Right lobe of liver (tissue), 6 donors: Measurements from ENCODE around the gene SH3TC1. TPM values are rescaled to one million over a fixed set of nuclear protein-coding genes. Genes with fewer than 3 reads are reported as not detected.

ENCODE experiments used
- ATAC-seq, 4 donors: fragments of 200-7000 bp; cut with Tn5 transposase; one replicate each; pipeline ENCODE4 v1.9.1; 2020; ENCODE audit warnings: mild to moderate bottlenecking in 4 of 4, moderate library complexity in 4 of 4
- DNase-seq, 3 donors: peaks; one replicate each; pipeline ENCODE4 v3.0.0-alpha.2; 2020
- H3K27ac ChIP-seq, 3 donors: fragments of 200-600 bp; one replicate each; pipeline ENCODE4 v1.8.0; 2022
- H3K27me3 ChIP-seq, 2 donors: fragments of 200-600 bp; one replicate each; pipeline ENCODE4 v1.8.0; 2022
- H3K36me3 ChIP-seq, 4 donors: fragments of 200-600 bp; sonication (generic) in 1 of 4; one replicate each; pipeline versions ENCODE4 v1.5.1 to v1.8.0; 2017 to 2022; ENCODE audit warnings: control low read depth in 1 of 4
- H3K4me1 ChIP-seq, 4 donors: fragments of 200-600 bp; sonication (generic) in 1 of 4; one replicate each; pipeline versions ENCODE4 v1.5.1 to v1.8.0; 2017 to 2022; ENCODE audit warnings: control low read depth in 1 of 4
- H3K4me3 ChIP-seq, 3 donors: fragments of 200-600 bp; one replicate each; pipeline ENCODE4 v1.8.0; 2022
- H3K9me3 ChIP-seq, 4 donors: fragments of 200-600 bp; sonication (generic) in 1 of 4; one replicate each; pipeline versions ENCODE4 v1.5.1 to v1.8.0; 2017 to 2022; ENCODE audit warnings: control low read depth in 1 of 4
- CTCF ChIP-seq, 4 donors: fragments of 200-600 bp in 3 of 4; fragments of 450-650 bp in 1 of 4; IDR thresholded peaks; one replicate each; pipeline versions ENCODE4 v1.5.1 to v1.8.0; 2016 to 2022; ENCODE audit warnings: antibody characterized with exemption in 4 of 4, mild to moderate bottlenecking in 2 of 4
- POLR2A ChIP-seq: fragments of 450-650 bp; IDR thresholded peaks from one replicate; pipeline ENCODE4 v1.6.1; 2017; ENCODE audit warnings: antibody characterized with exemption, mild to moderate bottlenecking
- WGBS: methylation state at CpG from one replicate; pipeline ENCODE4 v1.1.6; 2018; ENCODE audit warnings: low coverage, low lambda C conversion rate; ENCODE audit not compliant: insufficient coverage; ENCODE audit errors: missing lambda C conversion rate; 5-methylcytosine and 5-hydroxymethylcytosine counted together
- intact Hi-C, 2 donors: fragments of 100-400 bp; cut with DNase I; formaldehyde crosslinking; loops; one replicate each; pipeline versions ENCODE4 v1.11.2 to v1.14.1; 2022
- long read RNA-seq: library from polyadenylated mRNA; unstranded; transcript quantifications from one replicate; pipeline ENCODE4 v2.0.0, GENCODE V29; 2019
- total RNA-seq, 6 experiments: library from RNA; depleted of rRNA in 2 of 6; stranded (reverse); fragments of >200 nt in 2 of 6; fragmentation: NEBNext Ultra II Directional in 3 of 6; extraction: Animal tissue kit (Norgen Biotek cat#: 25700) in 3 of 6; gene quantifications; one replicate each; pipeline versions ENCODE4 v1.1.0 to v1.2.4, GENCODE V29; 2016 to 2023
- donor health status: DM: no; HTN: yes; CAD: no.
- donor health status: DM: no; HTN: no; CAD: no.
- donor health status: DM: no; HTN: no; CAD: no.
- donor health status: DM: no; HTN: yes; CAD: no.
- donor health status: DM: no; HTN: yes; CAD: no.

The SH3TC1 gene
- 10 to 100 TPM; 13.2 to 48.0 (median 24.9) TPM for total RNA-seq
- long read RNA-seq, partial matches to known transcripts, result 1 of 2 reads
- long read RNA-seq, other reads (novel, unspliced or antisense), result 0 of 2 reads

GRCh38 chr4:8198906-8199593, at the start of gene SH3TC1:
TSS of gene SH3TC1 (plus strand) at chr4:8199290. CDS start at chr4:8205195, 5,905 bp downstream.
- peak within 1 kb of the TSS; percentile 90 to 94 (median 93) for H3K27ac ChIP-seq

GRCh38 chr4:8149664-8150063, 49.4 kb upstream of the SH3TC1 start:
- Histone ChIP-seq H3K36me3 (no peaks in the 10 kb centered on the region), H3K27me3 (no peaks in the 10 kb centered on the region), H3K27ac (no peak overlapping the region), H3K4me1 (peaks cover 0 to 14% (median 1%) of the 10 kb centered on the region in 4 donors), H3K4me3 (no peak overlapping the region), H3K9me3 (no peaks in the 10 kb centered on the region)
- DNase-seq, result no peak
- TF ChIP-seq POLR2A (no peak), CTCF (IDR thresholded peaks at IDR 0.05) (no peak)
- WGBS, result 50% methylated on average over 2 of the region's 7 CpGs
- intact Hi-C loops, result loop anchor here in 1 of 2 donors (10.0 kb wide), 1 partner anchor 95 kb away; no protein-coding TSS in a partner anchor
- no peak for ATAC-seq

More at GRCh38 chr4:8198906-8199593, at the start of gene SH3TC1:
- H3K4me1 ChIP-seq, result peaks cover 0 to 37% (median 21%) of the 10 kb centered on the region in 4 donors
- ATAC-seq (peak; percentile 85 to 94 (median 92)), DNase-seq (peak; percentile 97 to 98 (median 98))
- no peaks in the 10 kb centered on the region for H3K36me3 ChIP-seq
- WGBS, result 0% methylated on average over 3 of the region's 32 CpGs
- H3K27me3 ChIP-seq, result no peaks in the 10 kb centered on the region
- H3K4me3 ChIP-seq, result peak within 1 kb of the TSS; percentile 67 to 85 (median 74)
- no peaks in the 10 kb centered on the region for H3K9me3 ChIP-seq
- TF ChIP-seq CTCF (IDR thresholded peaks at IDR 0.05) (no peak), POLR2A (peak; percentile 98)
- intact Hi-C loops, result no loop called here

- Histone ChIP-seq H3K4me1 (peaks cover 0 to 7% (median 0%) of the 10 kb centered on the region in 4 donors), H3K4me3 (no peak overlapping the region)
- WGBS, result 90% methylated on average over 7 of the region's 29 CpGs
These were observed 48.7 kb upstream of the SH3TC1 start for GRCh38 chr4:8150152-8151090.

More at GRCh38 chr4:8150152-8151090, 48.7 kb upstream of the SH3TC1 start:
- Histone ChIP-seq H3K9me3 (no peaks in the 10 kb centered on the region), H3K27me3 (no peaks in the 10 kb centered on the region), H3K27ac (no peak overlapping the region), H3K36me3 (no peaks in the 10 kb centered on the region)
- DNase-seq (no peak), ATAC-seq (no peak)
- TF ChIP-seq CTCF (IDR thresholded peaks at IDR 0.05), result no peak
- no peak for TF ChIP-seq POLR2A
- intact Hi-C loops, result loop anchor here in 1 of 2 donors (10.0 kb wide), 1 partner anchor 96 kb away; no protein-coding TSS in a partner anchor
